Tibial nerve (tissue), 4 donors: ENCODE results near the gene CMTM8. TPM values are rescaled to one million over a fixed set of nuclear protein-coding genes. Genes with fewer than 3 reads are reported as not detected.
A peak's percentile ranks its signal among the peaks of the same experiment; 100 is the strongest.

Experiments
- DNase-seq, 2 donors: peaks; one replicate each; pipeline ENCODE4 v3.0.0-alpha.2; 2019; ENCODE audit warnings: low spot score in 2 of 2
- H3K27ac ChIP-seq, 4 donors: fragments of 200-600 bp; sonication (generic) in 3 of 4; one replicate each; pipeline ENCODE4 v1.5.1; 2017 to 2019; ENCODE audit warnings: mild to moderate bottlenecking in 1 of 4
- H3K27me3 ChIP-seq, 2 donors: fragments of 200-600 bp; sonication (generic) in 1 of 2; one replicate each; pipeline versions ENCODE4 v1.5.1 to v1.6.0; 2017 to 2019
- H3K36me3 ChIP-seq, 3 donors: fragments of 200-600 bp; sonication (generic); one replicate each; pipeline ENCODE4 v1.5.1; 2018 to 2019
- H3K4me1 ChIP-seq, 4 donors: fragments of 200-600 bp; sonication (generic) in 3 of 4; one replicate each; pipeline ENCODE4 v1.5.1; 2017 to 2019
- H3K4me3 ChIP-seq, 4 donors: fragments of 200-600 bp; sonication (generic) in 3 of 4; one replicate each; pipeline ENCODE4 v1.5.1; 2017 to 2019; ENCODE audit warnings: mild to moderate bottlenecking in 1 of 4, moderate library complexity in 1 of 4
- H3K9me3 ChIP-seq, 4 donors: fragments of 200-600 bp; sonication (generic) in 3 of 4; one replicate each; pipeline ENCODE4 v1.5.1; 2017 to 2019
- CTCF ChIP-seq, 5 experiments: fragments of 200-600 bp in 3 of 5; fragments of 450-650 bp in 2 of 5; sonication (generic) in 3 of 5; IDR thresholded peaks; one replicate each; pipeline ENCODE4 v1.5.1; 2016 to 2019; ENCODE audit warnings: antibody characterized with exemption in 5 of 5, mild to moderate bottlenecking in 3 of 5, moderate library complexity in 2 of 5
- EP300 ChIP-seq, 2 donors: sonication (generic); formaldehyde crosslinking; IDR thresholded peaks; one replicate each; pipeline ENCODE4 v1.6.1; 2017; ENCODE audit warnings: antibody characterized with exemption in 2 of 2, mild to moderate bottlenecking in 1 of 2
- POLR2A ChIP-seq, 2 donors: fragments of 450-650 bp; IDR thresholded peaks; one replicate each; pipeline ENCODE4 v1.6.1; 2017; ENCODE audit warnings: antibody characterized with exemption in 2 of 2, mild to moderate bottlenecking in 2 of 2, moderate library complexity in 2 of 2
- WGBS, 2 donors: methylation state at CpG; one replicate each; pipeline ENCODE4 v1.1.5; 2018; 5-methylcytosine and 5-hydroxymethylcytosine counted together
- total RNA-seq, 4 donors: library from RNA; depleted of rRNA; stranded (reverse); fragments of >200 nt; gene quantifications; one replicate each; pipeline ENCODE4 v1.1.0, GENCODE V29; 2016

Gene CMTM8
- total RNA-seq, 4 donors from 2014 or later: 2.9 to 8.4 (median 7.3) TPM

GRCh38 chr3:32288819-32289218 is 50.3 kb downstream of the CMTM8 start:
- no peaks in the 10 kb centered on the region for H3K4me1 ChIP-seq
- H3K4me3 ChIP-seq: no peak overlapping the region
- H3K9me3 ChIP-seq: no peaks in the 10 kb centered on the region
- H3K27ac ChIP-seq: no peak overlapping the region
- DNase-seq: no peak
- no peaks in the 10 kb centered on the region for H3K36me3 ChIP-seq
- no peak for TF ChIP-seq EP300 (IDR thresholded peaks at IDR 0.05)
- no peak for TF ChIP-seq POLR2A (IDR thresholded peaks at IDR 0.05)
- no peak for TF ChIP-seq CTCF (IDR thresholded peaks at IDR 0.05)
- WGBS, 2 donors: 84 to 85% methylated on average over 5 of the region's 5 CpGs
- H3K27me3 ChIP-seq: no peaks in the 10 kb centered on the region

GRCh38 chr3:32290619-32291018 is 52.1 kb downstream of the CMTM8 start:
- no peaks in the 10 kb centered on the region for H3K9me3 ChIP-seq
- no peaks in the 10 kb centered on the region for H3K27me3 ChIP-seq
- H3K4me3 ChIP-seq: no peak overlapping the region
- no peaks in the 10 kb centered on the region for H3K36me3 ChIP-seq
- TF ChIP-seq CTCF (IDR thresholded peaks at IDR 0.05) (no peak), EP300 (IDR thresholded peaks at IDR 0.05) (no peak), POLR2A (IDR thresholded peaks at IDR 0.05) (no peak)
- H3K4me1 ChIP-seq: no peaks in the 10 kb centered on the region
- DNase-seq: no peak
- H3K27ac ChIP-seq: no peak overlapping the region
- WGBS, 2 donors: 64 to 77% methylated on average over 3 of the region's 3 CpGs

- Histone ChIP-seq H3K4me1 (peaks cover 0 to 7% (median 0%) of the 10 kb centered on the region in 4 donors), H3K9me3 (no peaks in the 10 kb centered on the region), H3K27me3 (no peaks in the 10 kb centered on the region), H3K27ac (no peak overlapping the region), H3K36me3 (no peaks in the 10 kb centered on the region), H3K4me3 (no peak overlapping the region)
- 81 to 86% methylated on average over 7 of the region's 7 CpGs for WGBS, 2 donors
- TF ChIP-seq CTCF (IDR thresholded peaks at IDR 0.05) (no peak), POLR2A (IDR thresholded peaks at IDR 0.05) (no peak), EP300 (IDR thresholded peaks at IDR 0.05) (no peak)
- no peak for DNase-seq
These were observed 53.8 kb downstream of the CMTM8 start for GRCh38 chr3:32292085-32292796.

GRCh38 chr3:32293903-32294302 is 55.4 kb downstream of the CMTM8 start:
- no peaks in the 10 kb centered on the region for H3K27me3 ChIP-seq
- H3K4me3 ChIP-seq: no peak overlapping the region
- no peak for DNase-seq
- WGBS, 2 donors: 80% methylated on average over 3 of the region's 3 CpGs
- no peaks in the 10 kb centered on the region for H3K9me3 ChIP-seq
- H3K4me1 ChIP-seq: peaks cover 0 to 7% (median 0%) of the 10 kb centered on the region in 4 donors
- no peaks in the 10 kb centered on the region for H3K36me3 ChIP-seq
- TF ChIP-seq EP300 (IDR thresholded peaks at IDR 0.05): no peak
- no peak for TF ChIP-seq POLR2A (IDR thresholded peaks at IDR 0.05)
- TF ChIP-seq CTCF (IDR thresholded peaks at IDR 0.05): no peak
- no peak overlapping the region for H3K27ac ChIP-seq

- H3K27me3 ChIP-seq: no peaks in the 10 kb centered on the region
- peak; percentile 77 to 87 (median 80) for TF ChIP-seq CTCF (IDR thresholded peaks at IDR 0.05)
- TF ChIP-seq EP300 (IDR thresholded peaks at IDR 0.05): no peak
- DNase-seq: peak; percentile 24 to 34
- 32 to 34% methylated on average over 8 of the region's 8 CpGs for WGBS, 2 donors
- no peak overlapping the region for H3K4me3 ChIP-seq
- no peak overlapping the region for H3K27ac ChIP-seq
- H3K4me1 ChIP-seq: peaks cover 0 to 7% (median 0%) of the 10 kb centered on the region in 4 donors
- no peaks in the 10 kb centered on the region for H3K9me3 ChIP-seq
- no peaks in the 10 kb centered on the region for H3K36me3 ChIP-seq
These were observed 58.0 kb downstream of the CMTM8 start for GRCh38 chr3:32296251-32297204.
